Stimulated activated CD8-positive, alpha-beta memory T cell treated with anti-CD3 and anti-CD28 coated beads, Interleukin-12 subunit alpha, Interleukin-12 subunit beta, amount 100 ng/mL, for 4 hours (primary cell): Measurements from ENCODE around the gene IL20RA.
A peak's percentile ranks its signal among the peaks of the same experiment; 100 is the strongest.
"Not testable (repeated sequence)": the region's sequence is repeated elsewhere in the genome, so short reads cannot be mapped to it uniquely, and the experiment has no call there.

ENCODE experiments used
- DNase-seq: peaks from one replicate; pipeline ENCODE4 v3.0.0-alpha.2; 2020; ENCODE audit warnings: low read depth

The IL20RA gene

GRCh38 chr6:136971609-136972008, 73.2 kb downstream of the IL20RA start:
- DNase-seq = no peak

GRCh38 chr6:136969930-136970329, 74.8 kb downstream of the IL20RA start:
- no peak for DNase-seq

DNA sequence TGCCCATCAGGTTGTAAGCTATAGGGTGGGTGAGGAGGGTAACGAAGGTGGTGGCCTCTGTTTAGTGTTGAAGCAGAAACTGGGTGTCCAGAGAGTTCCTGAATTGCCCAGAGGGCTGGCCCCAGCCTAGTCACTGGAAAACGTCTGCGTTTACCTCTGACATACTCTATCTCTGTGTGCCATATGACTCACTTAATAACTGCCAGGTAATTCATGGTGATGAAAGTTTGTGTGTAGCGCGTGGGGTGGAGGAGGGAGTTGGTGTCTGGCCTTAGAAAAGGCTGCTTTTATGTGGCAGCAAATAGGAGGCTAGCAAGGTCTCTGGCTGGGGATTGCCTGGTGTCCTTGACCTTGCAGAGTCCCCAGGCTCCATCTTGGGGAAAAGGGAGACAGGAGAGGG, 75.3 kb downstream of the IL20RA start:
- no peak for DNase-seq

DNA sequence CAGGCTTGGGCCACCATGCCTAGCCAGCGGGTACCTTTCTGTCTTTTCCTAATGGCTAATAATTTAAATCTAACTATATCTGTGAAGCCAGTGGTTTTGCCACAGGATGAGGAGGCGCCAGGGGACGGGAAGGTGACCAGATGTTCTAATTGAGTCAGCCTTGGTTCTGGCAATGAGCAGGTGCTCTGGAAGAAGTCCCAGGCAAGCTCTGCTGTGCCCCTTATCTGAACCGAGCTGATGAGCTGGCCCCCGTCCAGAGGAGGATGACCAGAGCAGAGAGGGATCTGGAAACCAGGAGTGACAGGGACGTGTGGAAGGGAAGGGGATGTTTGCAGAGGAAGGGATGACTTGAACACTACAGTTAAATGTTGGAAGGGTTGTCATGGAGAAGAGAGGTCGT, 75.9 kb downstream of the IL20RA start:
- no peak for DNase-seq

DNA sequence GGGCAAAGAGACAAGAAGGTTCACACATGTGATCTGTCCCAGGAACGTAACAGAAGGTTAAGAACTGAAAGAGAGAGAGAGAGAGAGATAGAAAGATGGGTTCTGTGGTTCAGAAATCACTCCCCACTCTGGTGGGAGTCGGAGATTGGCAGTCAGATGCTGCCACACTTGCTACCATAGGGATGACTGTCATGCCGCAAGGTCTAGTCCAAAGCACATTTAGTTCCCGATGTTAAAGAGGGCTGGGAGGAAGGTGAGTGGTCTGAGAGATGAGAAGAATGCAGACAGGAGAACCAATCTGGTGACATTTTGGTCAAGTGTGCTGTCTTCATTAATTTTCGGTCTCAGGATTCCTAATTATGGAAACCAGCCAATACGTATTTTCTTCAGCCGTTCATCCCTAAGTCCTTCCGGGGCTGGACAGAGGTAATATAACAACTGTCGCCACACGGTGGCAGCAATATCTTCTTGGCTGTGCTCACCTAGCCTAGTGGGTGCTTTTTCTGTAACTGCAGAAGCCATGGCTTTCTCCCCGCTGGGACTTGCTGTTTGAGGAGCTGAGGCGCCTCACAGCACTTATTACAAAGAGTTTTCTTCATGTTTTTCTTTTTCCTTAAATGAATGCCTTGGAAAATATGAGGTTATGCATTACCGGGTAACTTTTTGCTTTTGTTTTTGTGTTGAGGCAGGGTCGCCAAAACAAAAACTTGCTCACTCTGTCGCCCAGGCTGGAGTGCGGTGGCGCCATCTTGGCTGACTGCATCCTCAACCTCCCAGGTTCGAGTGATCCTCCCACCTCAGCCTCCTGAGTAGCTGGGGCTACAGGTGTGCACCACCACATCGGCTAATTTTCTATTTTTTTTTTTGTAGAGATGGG, 76.7 kb downstream of the IL20RA start:
- peak; percentile 17 for DNase-seq

DNA sequence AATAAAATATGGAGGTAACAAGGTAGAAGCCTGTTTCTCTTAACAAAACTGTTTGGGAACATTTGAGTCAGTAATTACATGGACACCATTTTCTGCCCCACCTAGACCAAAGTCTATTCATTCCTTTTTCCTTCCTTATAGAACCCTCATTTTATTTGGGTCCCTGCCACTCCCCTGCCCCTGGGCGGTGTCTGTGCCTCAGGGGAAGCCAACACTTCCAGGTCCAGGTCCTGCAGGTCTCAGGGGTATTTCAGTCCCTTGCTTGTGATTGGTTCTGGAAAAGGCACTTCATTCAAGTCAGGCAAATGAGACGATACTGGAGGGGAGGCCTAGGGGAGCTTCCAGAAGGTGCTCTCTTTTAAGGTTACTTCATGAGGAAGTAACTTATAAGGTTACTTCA, 80.4 kb downstream of the IL20RA start:
- no peak for DNase-seq

- DNase-seq = no peak
Observed at GRCh38 chr6:136963259-136963658, 81.5 kb downstream of the IL20RA start.

DNA sequence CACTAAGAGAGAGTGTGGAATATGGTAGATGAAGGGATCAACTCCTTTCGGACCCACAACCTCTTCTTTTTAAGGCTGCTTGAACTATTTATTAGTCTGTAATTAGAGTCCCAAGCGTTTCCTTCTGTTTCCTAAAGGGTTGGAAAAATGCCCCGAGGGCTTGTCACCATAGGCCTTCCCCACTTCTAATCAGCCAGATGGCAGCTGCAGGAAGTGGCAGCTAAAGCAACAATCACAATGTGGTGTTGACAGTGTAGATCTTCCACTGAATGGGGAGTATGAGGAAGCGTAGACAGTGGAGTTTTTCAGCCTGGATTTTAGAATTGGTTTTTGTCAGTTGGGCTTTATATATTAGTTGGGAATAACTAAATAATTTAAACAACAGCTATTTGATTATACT, 82.1 kb downstream of the IL20RA start:
- DNase-seq = no peak

- DNase-seq = no peak
Observed at GRCh38 chr6:136961848-136962247, 82.9 kb downstream of the IL20RA start.

GRCh38 chr6:136960781-136961180, 84.0 kb downstream of the IL20RA start:
- no peak for DNase-seq

DNA sequence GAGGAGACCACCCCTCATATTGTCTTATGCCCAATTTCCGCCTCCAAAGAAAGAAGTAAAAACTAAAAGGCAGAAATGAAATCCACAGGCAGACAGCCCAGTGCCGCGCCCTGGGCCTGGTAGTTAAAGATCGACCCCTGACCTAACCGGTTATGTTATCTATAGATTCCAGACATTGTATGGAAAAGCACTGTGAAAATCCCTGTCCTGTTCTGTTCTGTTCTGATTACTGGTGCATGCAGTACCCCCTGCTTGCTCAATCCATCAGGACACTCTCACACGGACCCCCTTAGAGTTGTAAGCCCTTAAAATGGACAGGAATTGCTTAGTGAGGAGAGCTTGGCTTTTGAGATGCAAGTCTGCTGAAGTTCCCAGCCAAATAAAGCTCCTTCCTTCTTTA, 84.8 kb downstream of the IL20RA start:
- not testable (repeated sequence) for DNase-seq

DNA sequence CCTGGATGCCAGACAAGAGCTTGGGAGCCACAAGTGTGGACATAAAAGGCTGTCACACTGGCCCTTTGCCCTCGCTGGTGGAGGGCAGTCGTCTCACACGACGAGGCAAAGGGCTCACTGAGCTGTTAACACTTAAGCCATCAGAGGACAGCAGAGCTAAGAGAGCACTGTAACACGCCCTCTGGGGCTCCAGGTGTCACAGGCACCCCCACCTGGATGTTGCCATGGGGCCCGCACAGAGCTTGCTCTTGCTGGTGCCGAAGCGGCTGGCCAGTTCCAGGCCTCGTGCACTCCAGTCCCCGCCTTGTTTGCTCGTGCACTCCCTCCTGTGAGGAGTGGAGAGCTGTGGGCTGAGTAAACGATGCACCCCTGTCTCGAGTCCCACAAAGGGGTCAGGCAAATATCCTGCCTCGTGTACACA, 85.3 kb downstream of the IL20RA start:
- DNase-seq = no peak

DNA sequence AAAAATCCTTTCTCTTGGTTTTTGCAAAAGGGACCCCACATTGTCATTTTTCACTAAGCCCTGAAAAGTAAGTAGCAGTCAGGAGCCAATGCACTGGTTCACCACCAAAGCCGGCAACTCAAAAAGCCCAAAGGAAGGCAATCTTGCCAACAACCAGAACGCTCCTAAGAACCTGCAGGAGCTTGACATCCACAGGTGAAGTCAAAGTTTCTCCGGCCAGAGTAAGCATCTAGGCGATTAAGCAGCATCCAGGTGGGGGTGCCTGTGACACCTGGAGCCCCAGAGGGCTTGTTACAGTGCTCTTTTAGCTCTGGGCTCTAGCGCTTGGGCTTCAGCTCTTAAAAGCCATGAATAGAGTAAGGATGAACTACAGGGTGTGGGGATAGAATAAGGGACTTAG, 86.6 kb downstream of the IL20RA start:
- no peak for DNase-seq

GRCh38 chr6:136956590-136957544, 87.9 kb downstream of the IL20RA start:
- no peak for DNase-seq

GRCh38 chr6:136955123-136955522, 89.6 kb downstream of the IL20RA start:
- no peak for DNase-seq

DNA sequence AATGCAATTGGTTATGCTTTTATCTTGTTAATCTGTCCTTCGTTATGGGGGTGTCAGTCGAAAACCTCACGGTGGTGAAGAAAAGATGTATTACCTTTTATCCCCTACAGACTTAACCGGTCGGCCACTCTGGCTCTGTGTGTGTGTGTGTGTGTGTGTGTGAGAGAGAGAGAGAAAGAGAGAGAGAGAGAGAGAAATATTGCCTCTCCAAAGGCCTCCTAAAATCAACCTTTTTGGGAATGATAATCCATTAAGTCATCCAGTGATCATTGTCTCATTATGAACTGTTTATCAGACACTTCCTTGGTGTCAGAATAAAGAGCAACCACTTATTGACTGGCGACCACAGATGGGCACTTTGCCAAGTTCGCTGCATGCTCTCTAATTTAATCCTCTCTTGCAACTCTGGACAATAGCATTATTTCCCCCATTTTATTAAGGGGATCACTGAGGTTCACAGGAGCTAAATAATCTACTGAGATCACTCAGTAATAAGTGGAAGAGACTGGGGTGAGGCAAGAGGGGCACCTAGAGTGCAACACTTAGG, 92.0 kb downstream of the IL20RA start:
- DNase-seq = no peak

- no peak for DNase-seq
Observed at GRCh38 chr6:136950436-136951126, 94.2 kb downstream of the IL20RA start.
